Activated CD8-positive, alpha-beta memory T cell treated with anti-CD3 and anti-CD28 coated beads, Interleukin-2, amount 50 U/mL, for 24 hours (primary cell): ENCODE data around the gene TNNT1.
"Not testable (repeated sequence)": the region's sequence is repeated elsewhere in the genome, so short reads cannot be mapped to it uniquely, and the experiment has no call there.

Experiments
- DNase-seq: peaks from one replicate; pipeline ENCODE4 v3.0.0-alpha.2; 2020; ENCODE audit errors: extremely low read depth

The TNNT1 gene

DNA sequence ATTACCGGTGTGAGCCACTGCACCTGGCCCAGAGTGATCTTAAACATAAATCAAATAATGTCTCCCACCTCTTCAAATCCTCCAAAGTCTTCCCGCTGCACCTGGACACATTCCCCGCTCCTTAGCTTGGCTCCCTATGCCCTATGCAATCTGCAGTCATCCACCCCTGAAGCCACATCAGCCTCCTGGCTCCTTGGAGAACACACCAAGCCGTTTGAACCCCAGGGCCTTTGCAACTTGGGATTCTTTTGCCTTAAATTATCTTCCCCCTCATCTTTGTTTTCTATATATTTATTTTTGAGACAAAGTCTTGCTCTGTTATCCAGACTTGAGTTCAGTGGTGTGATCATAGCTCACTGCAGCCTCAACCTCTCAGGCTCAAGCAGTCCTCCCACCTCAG, 20.1 kb upstream of the TNNT1 start:
- DNase-seq, result no peak

DNA sequence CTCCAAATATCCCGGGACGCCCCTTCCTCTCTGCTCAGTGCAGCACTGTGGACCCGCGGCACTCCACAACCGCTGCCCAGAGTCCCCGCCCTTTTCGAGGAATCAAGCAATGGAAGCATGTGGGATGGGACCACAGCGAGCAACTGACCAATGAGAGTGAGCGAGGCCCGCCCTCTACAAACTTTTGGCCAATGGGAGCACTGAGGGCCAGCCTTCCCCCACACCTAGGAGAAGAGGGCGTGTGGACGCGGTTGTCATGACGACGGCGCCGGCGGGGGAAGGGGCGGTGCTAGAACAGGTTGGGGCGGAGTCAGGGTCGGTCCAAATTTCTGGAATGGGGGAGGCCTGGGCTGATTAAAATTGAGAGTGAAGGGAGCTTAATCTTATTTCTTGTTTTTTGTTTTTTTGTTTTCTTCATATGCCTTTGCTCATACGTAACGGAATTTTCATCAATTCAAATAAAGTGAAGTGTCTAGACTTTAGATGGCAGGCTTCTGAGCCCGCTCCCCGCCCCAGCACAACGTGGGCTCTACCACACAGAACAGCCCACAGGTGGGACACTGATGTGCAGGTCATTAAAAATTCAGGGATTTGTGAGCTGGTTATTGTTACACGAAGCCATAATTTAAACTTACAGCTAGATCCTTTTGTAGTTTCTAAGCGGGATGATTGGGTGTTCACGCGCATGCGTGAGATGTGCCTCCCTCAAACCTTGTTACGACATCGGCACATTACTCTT, 17.7 kb upstream of the TNNT1 start, which contains the start of gene DNAAF3:
Gene DNAAF3 (minus strand): TSS at position 84 of the 739 bp plus-strand sequence. CDS start 200 bp downstream, outside the sequence.
- DNase-seq, result peak; percentile 44

DNA sequence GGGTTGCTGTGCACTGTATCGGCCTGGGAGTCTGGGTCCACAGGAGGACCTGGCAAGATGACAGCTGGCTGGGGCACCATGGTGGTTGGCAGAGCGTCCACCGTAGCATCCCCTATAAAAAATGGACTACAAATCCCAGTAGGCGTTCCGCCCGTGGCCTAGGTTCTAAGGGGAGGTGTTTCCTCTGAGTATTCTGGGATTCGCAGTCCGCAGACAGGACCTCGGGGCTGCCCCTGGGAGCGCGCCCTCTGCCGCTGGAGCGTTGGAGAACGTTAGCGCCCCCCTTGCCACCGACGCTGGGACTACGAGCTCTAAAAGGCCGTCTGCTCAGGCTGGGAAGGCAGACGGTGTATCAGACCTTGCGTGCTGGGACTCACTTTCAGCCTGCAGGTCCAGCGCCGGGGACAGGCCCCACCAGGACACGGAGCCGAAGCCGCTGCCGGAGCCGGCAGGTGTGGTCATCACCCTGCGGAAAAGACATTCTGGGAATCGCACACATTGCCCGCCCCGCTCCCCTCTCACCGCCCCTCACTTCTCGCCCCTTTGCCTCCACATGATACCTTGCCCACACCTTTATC, 17.0 kb upstream of the TNNT1 start:
- DNase-seq, result no peak

DNA sequence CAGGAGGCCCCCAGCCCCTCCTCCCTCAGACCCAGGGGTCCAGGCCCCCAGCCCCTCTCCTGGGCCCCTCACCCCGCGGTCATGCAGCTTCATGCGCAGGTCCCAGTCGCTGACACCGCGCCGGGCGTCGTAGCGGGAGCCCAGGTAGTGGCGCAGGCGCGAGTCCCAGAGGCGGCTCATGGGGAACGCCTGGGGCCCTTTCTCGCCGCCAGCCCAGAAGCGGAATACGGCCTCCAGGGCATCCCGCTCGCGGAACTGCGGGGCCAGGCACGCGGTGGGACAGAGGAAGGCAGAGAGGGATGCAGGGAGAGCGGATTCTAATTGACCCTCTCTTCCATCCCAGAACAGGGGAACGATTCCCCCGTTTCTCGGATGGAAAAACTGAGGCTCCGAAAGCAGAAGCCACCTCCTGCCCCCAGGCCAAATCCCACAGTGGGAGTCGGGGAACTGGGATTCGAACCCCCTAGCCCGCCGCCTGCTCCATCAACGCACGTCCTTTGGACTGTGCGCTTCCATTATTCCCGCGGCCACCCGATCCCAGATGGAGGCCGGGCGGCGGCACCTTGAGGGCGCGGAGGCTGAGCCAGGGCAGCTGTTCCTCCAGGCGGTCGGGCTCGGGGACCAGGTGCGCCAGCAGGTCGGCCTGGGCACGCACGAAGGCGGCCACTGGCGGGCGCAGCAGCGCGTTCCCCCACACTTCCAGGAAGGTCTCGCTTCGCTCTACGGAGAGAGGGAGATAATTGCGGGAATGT, 12.7 kb upstream of the TNNT1 start:
- no peak for DNase-seq

DNA sequence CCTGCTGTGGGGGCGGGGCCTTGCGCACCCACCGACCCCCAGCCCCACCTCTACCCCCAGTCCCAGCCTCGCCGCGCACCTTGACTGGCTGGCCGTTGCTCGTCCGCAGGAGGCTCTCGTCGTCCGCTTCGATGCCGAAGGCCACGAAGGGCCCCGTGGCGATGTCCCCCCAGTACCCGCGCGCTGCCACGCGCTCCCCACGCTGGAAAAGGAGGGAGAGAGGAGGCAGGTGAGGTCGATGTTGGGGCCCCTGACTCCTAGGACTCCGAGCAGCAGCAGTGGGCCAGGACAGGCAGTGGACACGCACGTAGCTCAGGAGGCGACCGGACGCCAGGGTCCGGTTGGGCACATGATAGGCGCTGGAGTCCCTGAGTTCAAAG, 12.0 kb upstream of the TNNT1 start:
- DNase-seq, result no peak

DNA sequence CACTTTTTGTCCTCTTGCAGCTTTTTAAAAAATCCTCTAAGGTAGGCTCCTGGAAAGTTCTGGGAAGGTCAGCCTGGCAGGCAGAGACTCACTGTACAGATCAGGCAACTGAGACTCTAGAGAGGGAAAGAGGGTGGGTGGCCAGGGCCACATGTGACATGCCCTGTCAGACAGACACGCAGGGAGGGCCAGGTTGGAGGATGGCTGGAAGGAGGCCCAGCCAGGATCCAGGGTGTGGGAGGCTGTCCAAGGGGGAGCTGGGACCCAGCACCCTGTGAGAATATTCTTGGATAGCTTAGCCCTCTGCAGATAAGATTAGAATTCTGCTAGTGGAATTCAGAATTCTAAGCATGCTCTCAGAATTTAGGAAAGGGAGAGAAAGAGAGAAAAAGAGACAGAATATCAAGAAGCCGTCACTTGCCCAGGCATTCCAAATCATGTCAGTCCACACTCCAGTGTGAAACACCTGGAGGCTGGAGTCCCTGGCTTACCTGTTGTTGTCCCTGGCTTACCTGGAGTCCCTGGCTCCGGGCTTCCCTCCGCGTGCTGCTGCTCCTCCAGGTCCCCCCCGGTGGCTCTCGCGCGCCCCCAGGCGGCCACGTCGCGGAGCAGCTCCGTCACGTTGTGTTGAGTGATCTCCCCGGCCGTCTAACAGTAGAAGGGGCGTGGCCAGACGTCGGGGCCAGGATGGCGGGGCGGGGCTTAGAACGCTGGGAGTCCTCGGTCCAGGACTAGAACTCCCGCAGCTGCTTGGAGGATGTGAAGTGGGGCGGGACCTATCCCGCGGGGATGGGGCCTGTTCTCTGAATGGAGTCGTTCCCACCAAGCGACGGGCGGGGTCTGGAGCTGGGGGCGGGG, 11.4 kb upstream of the TNNT1 start:
- DNase-seq, result peak; percentile 71

DNA sequence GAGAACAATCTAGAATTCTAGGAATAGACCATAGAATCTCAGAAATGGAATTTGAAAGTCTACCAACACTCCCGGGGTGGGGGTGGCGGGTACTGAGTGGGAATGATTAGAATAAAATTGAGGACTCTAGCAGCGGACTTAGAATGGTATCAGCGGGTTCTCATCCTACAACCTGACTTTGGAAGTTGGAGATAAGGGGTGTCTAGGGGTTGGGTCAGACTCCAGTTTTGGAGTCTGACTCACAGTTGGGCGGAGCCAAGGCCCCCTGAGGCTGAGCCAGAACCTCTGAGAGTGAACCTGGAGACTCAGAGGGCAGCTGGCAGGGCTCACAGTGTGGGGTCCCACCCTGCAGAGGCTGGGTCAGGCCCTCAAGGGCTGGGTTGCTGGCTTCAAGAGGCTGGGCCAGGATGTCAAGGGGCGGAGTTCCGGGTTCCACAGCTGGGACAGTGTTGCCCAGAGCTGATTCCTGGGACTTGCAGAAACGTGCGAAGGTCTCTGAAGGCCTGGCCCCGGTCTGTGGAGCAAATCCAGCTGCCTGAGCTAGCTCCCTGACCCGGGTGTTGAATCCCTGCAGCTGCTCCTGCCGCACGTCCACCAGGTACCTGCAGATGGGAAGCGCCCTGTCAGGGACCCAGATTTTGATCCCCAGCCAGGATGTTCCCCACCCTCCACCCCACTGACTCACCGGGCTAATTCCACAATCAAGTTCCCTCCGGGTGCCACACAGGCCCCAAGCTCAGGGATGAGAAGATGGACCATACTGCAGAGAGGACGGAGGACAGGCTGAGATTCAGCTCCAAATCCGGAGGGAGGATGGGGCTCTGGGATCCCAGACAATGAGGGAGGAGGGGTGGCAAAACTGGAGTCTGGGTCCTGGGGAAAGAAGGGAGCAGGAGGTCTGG, 10.1 kb upstream of the TNNT1 start:
- DNase-seq, result no peak

DNA sequence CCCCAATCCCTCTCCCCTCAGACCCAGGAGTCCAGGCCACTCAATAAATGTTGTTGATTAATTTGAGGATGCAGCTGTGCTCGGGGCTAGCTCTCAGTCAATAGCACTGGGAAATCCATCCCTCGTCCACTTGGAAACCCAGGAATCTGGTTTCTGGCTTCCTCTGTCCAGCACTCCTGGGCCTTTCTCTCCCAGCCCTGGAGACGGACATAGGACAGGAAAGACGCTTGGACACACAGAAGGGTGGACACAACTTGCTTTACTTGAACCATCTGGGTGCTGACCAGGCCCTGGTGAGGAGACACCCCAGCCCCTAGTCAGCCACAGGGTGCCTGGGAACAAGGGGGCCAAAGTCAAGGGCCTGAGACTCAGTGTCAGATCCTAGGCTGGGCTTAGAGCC, 9.4 kb upstream of the TNNT1 start:
- no peak for DNase-seq

DNA sequence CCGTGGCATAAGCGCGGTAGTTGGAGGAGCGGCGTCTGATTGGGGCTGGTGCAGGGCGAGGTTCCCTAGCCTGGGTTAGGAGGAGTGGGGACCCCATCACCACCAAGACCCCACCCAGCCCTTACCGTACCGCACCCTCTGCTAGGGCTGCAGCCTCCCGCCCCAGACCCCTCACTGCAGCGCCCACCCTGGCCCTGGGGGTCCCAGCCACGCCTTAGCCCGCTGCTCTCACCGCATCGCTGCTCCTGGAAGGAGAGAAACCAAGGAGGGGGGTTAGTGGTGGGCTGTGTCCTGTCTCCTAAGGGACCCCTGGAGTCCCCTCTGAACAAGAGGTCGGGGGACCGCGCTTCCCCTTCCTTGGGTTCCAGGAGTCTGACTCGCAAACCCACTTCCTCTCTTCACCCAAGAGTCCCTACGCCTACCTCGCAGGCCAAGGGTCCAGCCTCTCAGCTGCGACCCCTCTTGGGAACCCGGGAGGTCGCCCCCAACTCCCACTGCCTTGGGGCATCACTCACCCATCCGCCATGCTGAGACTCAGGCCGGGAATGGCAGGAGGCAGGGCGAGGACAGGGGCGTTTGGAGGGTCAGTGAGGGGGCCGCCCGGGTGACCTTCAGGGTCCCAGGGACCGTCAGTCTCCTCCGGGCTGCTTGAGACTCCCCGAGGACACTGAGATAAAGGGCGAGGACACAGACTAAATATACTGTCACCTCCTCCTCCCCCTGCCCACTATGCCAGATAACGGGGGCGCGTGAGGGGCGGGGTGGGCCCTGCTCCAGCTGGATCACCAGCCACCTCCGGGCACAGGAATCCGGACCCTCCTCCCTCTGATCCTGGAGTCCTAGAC, 8.3 kb upstream of the TNNT1 start, which contains the start of gene TNNI3:
Gene TNNI3 (minus strand): TSS at position 669 of the 845 bp plus-strand sequence. CDS start 143 bp downstream, at position 526.
- DNase-seq, result no peak

DNA sequence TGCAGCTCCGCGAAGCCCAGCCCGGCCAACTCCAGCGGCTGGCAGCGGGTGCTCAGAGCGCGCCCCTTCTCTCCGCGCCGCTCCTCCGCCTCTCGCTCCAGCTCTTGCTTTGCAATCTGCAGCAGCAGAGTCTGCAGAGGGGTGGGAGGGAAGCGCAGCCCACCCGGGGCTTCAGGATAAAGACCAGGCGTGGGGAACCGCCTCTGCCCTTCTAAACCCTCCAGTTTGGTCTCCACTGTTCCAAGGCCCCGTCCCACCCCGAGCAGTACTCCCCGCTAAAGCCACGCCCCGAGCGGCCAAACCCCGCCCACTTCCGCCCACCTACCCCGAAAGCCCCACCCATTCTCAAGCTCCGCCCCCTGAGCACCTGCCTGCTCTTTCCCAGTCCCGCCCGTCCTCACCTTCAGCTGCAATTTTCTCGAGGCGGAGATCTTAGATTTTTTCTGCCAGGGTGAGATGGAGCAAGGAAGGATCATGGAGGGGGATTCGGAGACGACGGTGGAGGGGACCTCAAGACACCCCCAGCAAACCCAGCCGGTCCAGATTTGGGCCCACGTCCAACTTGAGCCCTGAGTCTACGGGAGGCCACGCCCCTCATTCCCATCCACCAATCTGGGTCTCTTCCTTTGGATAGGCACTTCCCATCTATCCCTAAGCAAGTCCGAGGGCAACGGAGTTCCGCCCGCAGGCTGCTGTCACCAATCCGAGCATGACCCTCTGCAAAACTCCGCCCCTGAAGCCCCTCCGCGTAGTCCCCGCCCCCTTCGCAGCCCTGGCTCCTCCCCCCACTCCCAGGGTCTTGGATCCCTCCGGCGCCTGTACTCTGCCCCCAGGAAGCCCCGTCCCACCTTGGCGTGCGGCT, 7.4 kb upstream of the TNNT1 start:
- no peak for DNase-seq

DNA sequence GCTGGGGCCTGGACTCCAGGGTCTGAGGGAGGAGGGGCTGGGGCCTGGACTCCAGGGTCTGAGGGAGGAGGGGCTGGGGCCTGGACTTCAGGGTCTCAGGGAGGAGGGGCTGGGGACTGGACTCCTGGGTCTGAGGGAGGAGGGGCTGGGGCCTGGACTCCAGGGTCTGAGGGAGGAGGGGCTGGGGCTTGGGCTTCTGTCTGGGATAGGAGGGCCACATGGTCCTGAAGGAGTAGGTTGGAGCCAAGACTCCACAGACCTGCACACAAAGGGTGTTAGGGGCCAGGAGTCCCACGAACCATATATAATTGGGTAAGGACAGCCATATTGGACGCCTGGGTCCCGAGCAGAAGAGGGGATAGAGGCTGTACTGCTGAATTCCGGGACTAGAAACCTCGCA, 6.8 kb upstream of the TNNT1 start:
- DNase-seq, result not testable (repeated sequence)

DNA sequence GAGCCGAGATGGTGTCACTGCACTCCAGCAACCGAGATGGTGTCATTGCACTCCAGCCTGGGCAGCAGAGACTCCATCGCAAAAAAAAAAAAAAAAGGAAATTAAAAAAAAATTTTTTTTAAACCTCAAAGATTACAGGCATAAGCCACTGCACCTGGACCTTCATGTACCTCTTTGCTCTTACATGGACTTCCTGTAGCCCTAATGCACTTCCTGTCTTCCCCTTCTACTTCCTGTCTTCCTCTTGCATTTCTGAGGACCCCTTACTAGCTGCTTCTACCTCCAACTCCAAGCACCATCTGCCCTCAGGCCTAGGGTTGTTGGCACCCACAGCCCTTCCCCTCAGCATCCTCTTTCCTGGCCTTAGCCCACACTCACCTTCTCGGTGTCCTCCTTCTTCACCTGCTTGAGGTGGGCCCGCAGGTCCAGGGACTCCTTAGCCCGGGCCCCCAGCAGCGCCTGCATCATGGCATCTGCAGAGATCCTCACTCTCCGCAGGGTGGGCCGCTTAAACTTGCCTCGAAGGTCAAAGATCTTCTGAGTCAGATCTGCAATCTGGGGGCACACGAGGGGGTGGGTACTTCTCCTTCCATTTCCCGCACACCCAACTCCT, 4.8 kb upstream of the TNNT1 start:
- DNase-seq, result no peak

DNA sequence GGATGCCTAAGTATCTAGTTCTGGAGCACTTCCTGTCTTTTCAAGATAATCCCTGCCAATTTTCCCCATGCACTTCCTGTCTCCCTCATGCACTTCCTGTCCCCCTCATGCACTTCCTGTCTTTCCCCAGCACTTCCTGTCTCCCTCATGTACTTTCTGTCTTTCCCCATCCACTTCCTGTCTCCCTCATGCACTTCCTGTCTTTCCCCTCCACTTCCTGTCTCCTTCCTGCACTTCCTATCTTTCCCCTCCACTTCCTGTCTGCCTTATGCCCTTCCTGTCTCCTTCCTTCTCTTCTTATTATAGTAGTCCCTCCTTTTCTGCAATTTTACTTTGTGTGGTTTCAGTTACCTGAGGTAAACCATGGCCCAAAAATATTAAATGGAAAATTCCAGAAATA, 3.0 kb upstream of the TNNT1 start:
- DNase-seq, result no peak

DNA sequence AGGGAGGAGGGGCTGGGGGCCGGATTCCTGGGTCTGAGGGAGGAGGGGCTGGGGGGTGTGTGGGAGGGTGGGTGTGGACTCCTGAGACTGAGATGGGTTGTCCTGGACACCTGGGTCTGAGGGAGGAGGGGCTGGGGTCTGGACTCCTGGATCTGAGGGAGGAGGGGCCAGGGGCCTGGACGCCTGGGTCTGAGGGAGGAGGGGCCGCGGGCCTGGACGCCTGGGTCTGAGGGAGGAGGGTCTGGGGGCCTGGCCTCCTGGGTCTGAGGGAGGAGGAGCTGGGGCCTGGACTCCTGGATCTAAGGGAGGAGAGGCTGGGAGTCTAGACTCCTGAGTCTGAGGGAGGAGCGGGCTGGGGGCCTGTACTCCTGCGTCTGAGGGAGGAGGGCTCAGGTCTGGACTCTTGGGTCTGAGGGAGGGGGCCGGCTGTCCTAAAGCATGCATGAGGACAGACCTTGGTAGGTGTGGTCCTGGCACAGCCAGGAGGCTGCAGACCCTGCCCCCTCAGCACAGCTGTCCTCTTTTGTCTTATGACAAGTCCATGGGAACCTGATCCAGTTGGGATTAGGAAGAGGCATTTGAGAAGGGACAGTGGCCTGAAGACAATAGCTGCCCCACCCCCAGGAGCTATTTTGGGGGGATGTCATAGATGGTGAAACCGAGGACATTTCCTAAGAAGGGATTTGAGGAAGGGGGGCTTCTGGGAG, 1.3 kb downstream of the TNNT1 start:
- no peak for DNase-seq

DNA sequence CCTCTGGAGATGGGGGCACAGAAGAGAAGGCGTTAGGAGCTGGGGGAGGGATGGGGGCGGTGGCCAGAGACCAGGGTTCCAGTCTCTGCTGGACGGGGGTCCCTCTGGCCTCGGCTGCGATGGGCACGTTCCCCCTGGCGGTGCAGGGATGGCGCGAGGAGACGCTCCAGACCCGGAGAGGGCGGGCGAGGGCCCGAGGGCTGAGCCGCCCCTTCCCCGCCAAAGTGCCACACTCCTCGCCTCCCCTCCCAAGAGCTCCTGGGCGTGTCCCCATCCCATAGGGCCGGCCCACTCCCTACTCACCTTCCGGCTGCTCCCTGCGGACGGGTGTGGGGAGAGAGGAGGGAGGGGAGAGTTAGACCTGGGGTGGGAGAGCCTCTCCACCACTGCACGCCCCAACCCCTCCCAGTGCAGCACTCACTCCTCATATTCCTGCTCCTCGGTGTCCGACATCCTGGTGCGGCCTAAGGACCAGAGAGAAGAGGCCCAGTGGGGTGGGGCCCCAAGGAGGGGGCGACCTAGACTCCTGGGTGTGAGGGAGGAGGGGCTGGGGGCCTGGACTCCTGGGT, 2.2 kb downstream of the TNNT1 start:
- DNase-seq, result no peak

DNA sequence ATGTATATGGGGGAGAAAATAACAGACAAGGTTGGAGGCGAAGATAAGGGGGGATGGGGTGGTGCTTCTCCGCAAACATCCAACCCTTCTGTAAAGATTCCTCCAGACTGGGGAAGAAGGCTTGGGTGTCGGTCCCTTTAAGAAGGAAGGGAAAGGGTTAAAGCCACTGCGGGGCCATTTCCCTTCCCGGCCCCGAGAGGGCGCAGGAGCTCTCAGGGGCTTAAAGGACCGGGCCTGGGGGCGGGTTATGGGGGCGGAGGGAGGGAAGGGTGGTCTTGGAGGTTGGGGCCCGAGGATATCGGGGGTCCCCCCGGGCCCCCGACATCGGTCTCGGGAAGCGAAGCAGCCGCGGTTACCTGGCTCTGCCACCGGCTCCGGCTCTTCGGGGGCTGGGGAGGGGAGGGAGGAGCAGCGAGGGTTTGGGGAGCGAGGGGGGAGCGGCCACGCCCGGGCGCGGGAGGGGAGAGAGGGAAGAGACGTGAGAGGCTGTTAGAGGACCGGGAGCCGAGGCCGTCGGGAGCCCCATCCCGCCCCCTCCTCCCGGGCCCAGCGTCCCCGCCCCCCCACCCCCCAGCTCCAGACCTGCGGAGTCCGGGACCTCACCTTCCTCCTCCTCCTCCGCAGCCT, 2.8 kb downstream of the TNNT1 start:
- DNase-seq, result no peak

DNA sequence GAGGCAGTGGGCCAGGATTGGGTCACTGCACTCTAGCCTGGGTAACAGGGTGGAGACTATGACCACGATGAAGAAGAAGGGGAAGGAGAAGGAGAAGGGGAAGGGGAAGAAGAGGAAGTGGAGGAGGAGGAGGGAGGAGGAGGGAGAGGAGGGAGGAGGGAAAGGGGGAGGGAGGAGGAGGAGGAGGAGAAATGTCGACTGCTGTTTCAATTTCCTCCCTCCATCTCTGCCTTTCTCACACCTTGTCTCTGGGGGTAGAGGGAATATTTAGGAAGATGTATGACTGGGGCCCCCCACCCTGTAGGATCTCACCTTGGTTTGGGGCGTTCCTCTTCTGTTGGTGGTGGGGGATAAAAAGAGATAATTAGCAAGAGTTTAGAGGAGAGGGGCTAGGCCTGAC, 3.8 kb downstream of the TNNT1 start:
- DNase-seq, result no peak
